ENCODE results near the gene SCD5.

DNA sequence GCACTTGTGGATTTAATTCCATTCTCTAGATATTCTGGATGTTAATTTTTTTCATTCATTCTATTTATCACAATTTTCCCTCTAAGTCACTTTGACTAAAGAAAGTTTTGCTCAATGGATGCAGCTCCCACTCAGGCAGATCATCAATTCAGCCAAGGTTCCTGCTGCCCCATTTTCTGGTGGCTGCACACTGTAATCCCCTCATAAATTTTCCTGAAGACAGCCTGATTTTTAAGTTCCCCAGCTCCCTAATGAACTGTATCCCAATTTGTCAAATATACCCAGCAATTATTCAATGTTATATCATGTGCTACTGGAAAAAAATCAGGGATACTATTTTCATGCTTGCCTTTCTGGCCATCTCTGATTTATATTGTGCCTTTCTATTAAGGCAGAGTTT lies 61.2 kb downstream of the SCD5 start:
- TF ChIP-seq ARNT (IDR thresholded peaks at IDR 0.05) (no peak), SUZ12 (IDR thresholded peaks at IDR 0.05) (no peak)
